ENCODE measurements around the gene TIMM8B. TPM values are rescaled to one million over a fixed set of nuclear protein-coding genes. Genes with fewer than 3 reads are reported as not detected.
"Not testable (repeated sequence)": the region's sequence is repeated elsewhere in the genome, so short reads cannot be mapped to it uniquely, and the experiment has no call there.

Gene TIMM8B
- total RNA-seq, 1 donor from 2014 or later = 80.0 TPM

GRCh38 chr11:112062923-112063322 lies 23.6 kb downstream of the TIMM8B start:
- no peak for DNase-seq (ENCODE audit: extremely low spot score, unreplicated experiment)
- no peak overlapping the region for H3K27ac Mint-ChIP-seq
- no peaks in the 10 kb centered on the region for H3K9me3 Mint-ChIP-seq
- no peak for TF ChIP-seq CTCF (conservative IDR thresholded peaks at IDR 0.05)
- no peak overlapping the region for H3K4me3 Mint-ChIP-seq
- H3K36me3 Mint-ChIP-seq = peaks cover 10% of the 10 kb centered on the region
- H3K4me1 Mint-ChIP-seq (ENCODE audit: unreplicated experiment) = no peaks in the 10 kb centered on the region
- H3K27me3 Mint-ChIP-seq = no peaks in the 10 kb centered on the region

GRCh38 chr11:112058103-112058502 lies 28.5 kb downstream of the TIMM8B start:
- Mint-ChIP-seq H3K36me3 (peaks cover 29% of the 10 kb centered on the region), H3K27me3 (no peaks in the 10 kb centered on the region), H3K4me3 (no peak overlapping the region), H3K9me3 (no peaks in the 10 kb centered on the region), H3K27ac (no peak overlapping the region), H3K4me1 (ENCODE audit: unreplicated experiment) (no peaks in the 10 kb centered on the region)
- TF ChIP-seq CTCF (conservative IDR thresholded peaks at IDR 0.05) = no peak
- no peak for DNase-seq (ENCODE audit: extremely low spot score, unreplicated experiment)

- H3K9me3 Mint-ChIP-seq = no peaks in the 10 kb centered on the region
- H3K27ac Mint-ChIP-seq = no peak overlapping the region
- H3K4me3 Mint-ChIP-seq = no peak overlapping the region
- DNase-seq (ENCODE audit: extremely low spot score, unreplicated experiment) = no peak
- no peaks in the 10 kb centered on the region for H3K4me1 Mint-ChIP-seq (ENCODE audit: unreplicated experiment)
- TF ChIP-seq CTCF (conservative IDR thresholded peaks at IDR 0.05) = no peak
- peaks cover 32% of the 10 kb centered on the region for H3K36me3 Mint-ChIP-seq
- no peaks in the 10 kb centered on the region for H3K27me3 Mint-ChIP-seq
Measured at GRCh38 chr11:112057170-112057569, 29.4 kb downstream of the TIMM8B start.

GRCh38 chr11:112051768-112052167 lies 34.8 kb downstream of the TIMM8B start:
- Mint-ChIP-seq H3K4me1 (ENCODE audit: unreplicated experiment) (no peaks in the 10 kb centered on the region), H3K4me3 (no peak overlapping the region), H3K9me3 (no peaks in the 10 kb centered on the region), H3K27me3 (no peaks in the 10 kb centered on the region), H3K27ac (no peak overlapping the region), H3K36me3 (peaks cover 56% of the 10 kb centered on the region)
- TF ChIP-seq CTCF (conservative IDR thresholded peaks at IDR 0.05) = no peak
- DNase-seq (ENCODE audit: extremely low spot score, unreplicated experiment) = no peak

GRCh38 chr11:112050721-112051120 lies 35.8 kb downstream of the TIMM8B start:
- H3K36me3 Mint-ChIP-seq = peaks cover 62% of the 10 kb centered on the region
- no peaks in the 10 kb centered on the region for H3K27me3 Mint-ChIP-seq
- no peak overlapping the region for H3K27ac Mint-ChIP-seq
- no peak overlapping the region for H3K4me3 Mint-ChIP-seq
- no peak for TF ChIP-seq CTCF (conservative IDR thresholded peaks at IDR 0.05)
- no peak for DNase-seq (ENCODE audit: extremely low spot score, unreplicated experiment)
- no peaks in the 10 kb centered on the region for H3K9me3 Mint-ChIP-seq
- H3K4me1 Mint-ChIP-seq (ENCODE audit: unreplicated experiment) = no peaks in the 10 kb centered on the region

GRCh38 chr11:112049777-112050176 lies 36.8 kb downstream of the TIMM8B start:
- H3K36me3 Mint-ChIP-seq = peaks cover 69% of the 10 kb centered on the region
- no peaks in the 10 kb centered on the region for H3K27me3 Mint-ChIP-seq
- no peaks in the 10 kb centered on the region for H3K4me1 Mint-ChIP-seq (ENCODE audit: unreplicated experiment)
- peak overlapping the region; percentile 19 for H3K27ac Mint-ChIP-seq
- no peak overlapping the region for H3K4me3 Mint-ChIP-seq
- no peak for TF ChIP-seq CTCF (conservative IDR thresholded peaks at IDR 0.05)
- H3K9me3 Mint-ChIP-seq = no peaks in the 10 kb centered on the region
- DNase-seq (ENCODE audit: extremely low spot score, unreplicated experiment) = no peak

- not testable (repeated sequence) for DNase-seq (ENCODE audit: extremely low spot score, unreplicated experiment); H3K4me3 Mint-ChIP-seq; H3K9me3 Mint-ChIP-seq; H3K27me3 Mint-ChIP-seq; H3K4me1 Mint-ChIP-seq (ENCODE audit: unreplicated experiment); H3K27ac Mint-ChIP-seq
- H3K36me3 Mint-ChIP-seq = peaks cover 69% of the 10 kb centered on the region
Measured at GRCh38 chr11:112048256-112048655, 38.3 kb downstream of the TIMM8B start.

GRCh38 chr11:112046647-112047046 lies 39.9 kb downstream of the TIMM8B start:
- H3K27me3 Mint-ChIP-seq; H3K4me3 Mint-ChIP-seq; H3K4me1 Mint-ChIP-seq (ENCODE audit: unreplicated experiment); H3K9me3 Mint-ChIP-seq; DNase-seq (ENCODE audit: extremely low spot score, unreplicated experiment); H3K27ac Mint-ChIP-seq: not testable (repeated sequence)
- H3K36me3 Mint-ChIP-seq = peaks cover 60% of the 10 kb centered on the region
